ENCODE data around the gene POLR1C. TPM values are rescaled to one million over a fixed set of nuclear protein-coding genes. Genes with fewer than 3 reads are reported as not detected.

The POLR1C gene
- total RNA-seq, 1 experiment from 2014 or later = 84.6 TPM

GRCh38 chr6:43509142-43509983 lies 7.5 kb upstream of the POLR1C start:
- Histone ChIP-seq H2AFZ (ENCODE audit: low read depth, low read length, poor library complexity, severe bottlenecking) (no peak overlapping the region), H3K4me2 (ENCODE audit: low read length) (peak overlapping the region; percentile 88)

More at GRCh38 chr6:43509142-43509983, 7.5 kb upstream of the POLR1C start:
- H4K20me1 ChIP-seq (ENCODE audit: insufficient read depth) = no peaks in the 10 kb centered on the region
- CTCF ChIA-PET = interaction anchor here (1.3 to 3.8 kb wide), 3 partner anchors 13 to 53 kb away, joined by 3 to 31 read pairs (median 10); partner anchors contain the start of gene DLK2
- DNase-seq (ENCODE audit: low read depth, low spot score) = no peak
- H3K4me1 ChIP-seq (ENCODE audit: control insufficient read depth in 1 of 2, insufficient read depth in 2 of 2, low read length in 2 of 2) = peaks cover 10 to 22% of the 10 kb centered on the region in 2 experiments; a peak in 3 of 4 replicates
- no peaks in the 10 kb centered on the region for H3K27me3 ChIP-seq (ENCODE audit: insufficient read depth, low read length)
- POLR2A ChIA-PET = no interaction called here
- H3K27ac ChIP-seq (ENCODE audit: low read depth, low read length) = peak overlapping the region; percentile 4; the same call in 1 of the 2 replicates
- RAD21 ChIA-PET (ENCODE audit: low non-redundant PET in 1 of 2, low total read pairs in 2 of 2, uncharacterized antibody in 2 of 2, unreplicated experiment in 2 of 2) = interaction anchor here (0.6 to 1.1 kb wide), 2 partner anchors 54 to 569 kb away, joined by 3 to 5 read pairs; partner anchors contain the start of gene DLK2 (in 1 of the 2)
- peaks cover 16 to 21% of the 10 kb centered on the region in 2 experiments; a peak in 3 of 4 replicates for H3K36me3 ChIP-seq (ENCODE audit: control insufficient read depth in 1 of 2, insufficient read depth in 2 of 2, low read length in 2 of 2)
- no peaks in the 10 kb centered on the region for H3K9me2 ChIP-seq (ENCODE audit: insufficient read depth)
- TF ChIP-seq EZH2phosphoT487 (IDR thresholded peaks at IDR 0.05; ENCODE audit: borderline replicate concordance) = no peak
- no peak for TF ChIP-seq EZH2 (IDR thresholded peaks at IDR 0.05)
- TF ChIP-seq YY1 (IDR thresholded peaks at IDR 0.05; ENCODE audit: extremely low read depth, insufficient replicate concordance, low read depth, low read length) = no peak
- TF ChIP-seq SIN3A (IDR thresholded peaks at IDR 0.05; ENCODE audit: low read depth) = 0 out of 2 replicates have a peak, but pooled peaks have one; percentile 18
- TF ChIP-seq MAX (IDR thresholded peaks at IDR 0.05) = no peak
- TF ChIP-seq JUND (IDR thresholded peaks at IDR 0.05) = no peak
- no peak for TF ChIP-seq CBX3 (IDR thresholded peaks at IDR 0.05; ENCODE audit: low read depth)
- TF ChIP-seq ZFX (IDR thresholded peaks at IDR 0.05) = peak; percentile 21; the same call in 1 of the 2 replicates
- TF ChIP-seq FOSL1 (IDR thresholded peaks at IDR 0.05; ENCODE audit: low read depth) = no peak
- no peak for TF ChIP-seq POLR2AphosphoS5 (IDR thresholded peaks at IDR 0.05; ENCODE audit: low read depth, low read length)
- no peak for TF ChIP-seq CEBPB (IDR thresholded peaks at IDR 0.05; ENCODE audit: low read depth)
- no peak for TF ChIP-seq EGR1 (IDR thresholded peaks at IDR 0.05; ENCODE audit: low read depth)
- no TSS peak for BruUV-seq (replicated peaks)
- ATAC-seq = 0 out of 2 replicates have a peak, but pooled peaks have one; percentile 7
- peak overlapping the region; percentile 45 to 64 for H3K4me3 ChIP-seq (replicated peaks in 1 of 2; ENCODE audit: low read depth in 1 of 2, low read length in 2 of 2)
- H3K9me3 ChIP-seq (ENCODE audit: control insufficient read depth in 1 of 2, insufficient read depth in 1 of 2, low read depth in 1 of 2, low read length in 2 of 2) = no peaks in the 10 kb centered on the region
- intact Hi-C loops (cut with micrococcal nuclease) = loop anchor here (10.0 kb wide), 1 partner anchor 145 kb away; the partner anchor contains the start of gene ZNF318
- H3K9ac ChIP-seq (ENCODE audit: low read length) = peak overlapping the region; percentile 63
- peaks cover under 1% of the 10 kb centered on the region for H3K79me2 ChIP-seq (ENCODE audit: insufficient read depth, low read length)

Measured in HCT116 (cell line).